SIG-M5 treated with dmso at 0.1 percent for 504 hours (cell line): ENCODE data around the gene MINDY4B.

Experiments
- DNase-seq: peaks from one replicate; lab custom pipeline; 2025; ENCODE audit not compliant: unreplicated experiment; lab: John Stamatoyannopoulos, UW

The MINDY4B gene

GRCh38 chr3:150848864-150849263 is 56.4 kb downstream of the MINDY4B start:
- no peak for DNase-seq

- no peak for DNase-seq
Measured at GRCh38 chr3:150847433-150847832, 57.8 kb downstream of the MINDY4B start.

DNA sequence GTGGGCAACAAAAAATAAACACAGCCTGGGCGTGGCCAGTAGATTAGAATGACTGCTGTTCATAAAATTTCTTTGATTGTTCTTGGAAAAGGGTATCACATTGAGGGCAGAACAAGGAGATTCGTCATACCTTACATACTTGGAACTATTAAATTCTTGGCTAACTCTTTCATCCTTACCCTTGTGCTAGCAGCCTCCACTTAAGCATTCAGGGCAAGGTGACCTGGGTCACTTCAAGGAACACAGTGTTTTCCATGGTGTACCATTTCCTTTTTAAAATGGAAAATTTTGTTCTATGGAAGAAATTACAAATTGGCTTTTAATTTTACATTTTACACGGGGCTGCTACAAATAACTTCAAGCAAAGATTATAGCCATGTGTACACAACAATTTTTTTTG is 60.8 kb downstream of the MINDY4B start:
- DNase-seq, result no peak

- no peak for DNase-seq
Measured at GRCh38 chr3:150843241-150843640, 62.0 kb downstream of the MINDY4B start.

GRCh38 chr3:150840802-150841515 is 64.3 kb downstream of the MINDY4B start:
- DNase-seq, result no peak

- DNase-seq, result no peak
Measured at GRCh38 chr3:150830745-150831144, 74.5 kb downstream of the MINDY4B start.

DNA sequence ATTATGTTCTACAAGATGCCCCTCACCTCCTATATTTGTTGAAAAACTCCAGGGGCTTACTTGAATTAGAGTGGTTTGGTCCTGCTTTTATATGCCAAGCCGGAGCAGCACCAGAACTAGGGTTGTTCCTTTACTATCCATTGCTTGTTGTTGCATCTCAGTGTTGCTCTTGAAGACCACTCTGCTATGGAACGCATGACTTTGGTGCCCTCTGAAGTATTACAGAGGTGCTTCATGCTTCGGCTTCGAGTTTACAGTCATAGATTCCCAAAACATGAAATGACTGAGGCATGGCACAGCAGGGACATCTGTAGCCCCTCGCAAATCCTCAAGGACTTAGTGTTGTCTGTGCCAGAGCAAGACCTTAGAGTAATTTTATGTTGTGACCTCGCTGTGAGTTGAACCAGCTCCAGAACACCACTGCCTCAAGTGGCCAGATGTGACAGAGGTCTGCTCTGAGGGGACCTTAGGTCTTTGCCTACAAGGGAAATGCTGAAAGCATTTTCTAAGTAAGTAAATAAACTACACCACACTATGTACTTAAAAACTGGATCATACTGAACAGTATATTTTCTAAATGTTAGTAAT is 75.1 kb downstream of the MINDY4B start:
- DNase-seq, result peak; percentile 43

DNA sequence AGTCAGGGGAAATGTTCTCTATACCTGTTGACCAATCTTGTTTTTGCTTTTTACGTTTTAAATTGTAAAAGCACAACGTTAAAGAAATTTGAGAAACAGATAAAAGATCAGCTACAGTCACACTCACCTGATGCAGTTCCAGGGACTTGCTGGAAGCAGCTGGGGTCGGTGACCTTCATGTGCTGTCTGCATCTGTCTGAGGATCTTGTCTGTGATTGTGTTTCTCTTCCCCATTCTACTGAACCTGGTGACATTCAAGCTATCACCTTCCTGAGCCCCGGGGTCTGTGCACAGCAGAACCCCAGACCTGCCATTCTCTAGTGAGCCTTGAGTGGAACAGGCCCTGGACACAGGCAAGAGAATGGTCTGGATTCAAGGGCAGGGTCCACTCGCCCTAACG is 75.8 kb downstream of the MINDY4B start:
- no peak for DNase-seq

GRCh38 chr3:150828997-150829396 is 76.2 kb downstream of the MINDY4B start:
- no peak for DNase-seq

- DNase-seq, result no peak
Measured at GRCh38 chr3:150828261-150828660, 77.0 kb downstream of the MINDY4B start.

DNA sequence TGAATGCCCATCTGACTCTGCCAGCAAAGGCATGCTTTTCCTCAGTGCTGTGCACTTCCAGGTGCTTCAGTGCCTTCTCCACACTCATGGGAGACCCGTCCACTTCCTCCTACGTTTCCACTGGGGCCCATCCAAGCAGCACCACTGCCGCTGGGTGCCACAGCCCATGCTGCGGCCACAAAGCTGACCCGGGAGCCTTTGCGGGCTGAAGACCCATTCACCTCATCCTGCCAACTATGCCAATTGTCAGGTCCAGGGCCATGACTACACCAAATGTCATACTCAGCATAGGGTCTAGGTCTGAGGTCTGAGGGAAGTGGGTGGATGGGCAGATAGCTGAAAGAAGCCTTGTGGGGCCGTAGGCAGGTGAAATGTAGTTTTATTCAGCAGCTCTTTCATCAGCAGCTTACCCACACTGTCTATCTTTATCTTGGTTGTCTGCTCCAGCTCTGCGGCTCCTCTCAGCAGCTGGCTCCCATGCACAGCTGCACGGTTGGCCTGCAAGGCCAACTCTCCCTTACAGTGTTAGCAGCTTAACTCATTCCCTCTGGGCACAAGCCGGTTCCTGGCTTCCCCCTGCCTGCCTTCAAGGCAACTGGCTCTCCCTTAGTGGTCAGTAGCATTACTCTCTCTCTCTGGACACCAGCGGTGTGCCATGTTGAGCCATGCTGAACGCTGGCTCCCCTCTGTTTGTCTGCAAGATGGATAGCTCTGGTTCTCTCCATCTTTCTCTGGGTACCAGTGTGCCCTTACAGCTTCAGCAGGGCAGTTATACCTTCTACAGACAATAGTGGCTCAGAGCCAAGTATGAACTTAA is 78.6 kb downstream of the MINDY4B start:
- no peak for DNase-seq

GRCh38 chr3:150825916-150826377 is 79.3 kb downstream of the MINDY4B start:
- no peak for DNase-seq

GRCh38 chr3:150825192-150825915 is 79.9 kb downstream of the MINDY4B start:
- no peak for DNase-seq

DNA sequence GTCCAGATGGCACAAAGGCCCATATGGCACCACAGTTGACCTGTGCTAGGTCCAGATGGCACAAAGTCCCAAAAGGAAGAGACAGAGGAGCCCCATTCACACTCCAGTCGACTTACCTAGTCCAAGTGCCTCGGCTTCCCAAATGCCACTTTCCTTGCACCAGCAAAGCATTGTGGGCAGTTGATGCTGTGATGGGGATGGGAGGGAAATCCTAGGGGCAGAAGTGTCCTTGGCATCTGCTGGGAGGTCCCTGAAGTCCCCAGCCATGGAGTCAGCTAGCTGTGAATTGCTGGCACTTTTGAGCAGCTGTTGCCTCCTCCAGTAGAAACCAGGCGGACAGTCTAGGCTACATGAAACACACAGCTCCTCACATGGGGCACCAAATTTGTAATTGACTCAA is 82.0 kb downstream of the MINDY4B start:
- DNase-seq, result no peak

DNA sequence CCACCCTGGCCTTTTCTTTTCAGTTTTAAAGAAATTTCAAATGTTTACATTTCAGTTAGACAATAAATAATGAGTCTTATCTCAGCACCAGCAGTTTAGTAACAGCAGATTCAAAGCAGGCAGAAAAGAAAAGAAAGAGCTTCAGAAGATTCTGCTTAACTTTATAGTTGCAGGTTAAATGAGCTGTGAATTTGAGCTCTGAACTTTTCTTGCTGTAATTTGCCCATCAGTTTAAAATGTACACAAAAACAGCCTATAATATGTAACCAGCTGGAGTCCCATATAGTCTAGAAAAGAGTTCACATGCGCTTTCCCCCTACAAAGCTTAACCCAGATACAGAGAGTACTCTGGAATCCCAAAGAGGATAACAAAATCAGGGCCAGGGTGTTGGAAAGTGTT is 82.6 kb downstream of the MINDY4B start:
- DNase-seq, result no peak
